ENCODE results near the gene FGA.

- TF ChIP-seq CTCF (IDR thresholded peaks at IDR 0.05; ENCODE audit: low read depth, low read length): no peak
- no peak for TF ChIP-seq EZH2phosphoT487 (IDR thresholded peaks at IDR 0.05; ENCODE audit: low read depth)
Observed at GRCh38 chr4:154565704-154566103, 24.8 kb downstream of the FGA start.
